LHCN-M2 (cell line): ENCODE data around the gene VSX1. TPM values are rescaled to one million over a fixed set of nuclear protein-coding genes. Genes with fewer than 3 reads are reported as not detected.

ENCODE experiments used
- DNase-seq: peaks from one replicate; pipeline ENCODE4 v3.0.0-alpha.2; 2012; ENCODE audit warnings: low read depth
- total RNA-seq: library from RNA; depleted of rRNA; stranded (reverse); fragments of >200 nt; gene quantifications from 2 replicates; pipeline ENCODE4 v1.2.3, GENCODE V29; 2014

VSX1 gene
- total RNA-seq, 1 experiment from 2014 or later, result not detected

DNA sequence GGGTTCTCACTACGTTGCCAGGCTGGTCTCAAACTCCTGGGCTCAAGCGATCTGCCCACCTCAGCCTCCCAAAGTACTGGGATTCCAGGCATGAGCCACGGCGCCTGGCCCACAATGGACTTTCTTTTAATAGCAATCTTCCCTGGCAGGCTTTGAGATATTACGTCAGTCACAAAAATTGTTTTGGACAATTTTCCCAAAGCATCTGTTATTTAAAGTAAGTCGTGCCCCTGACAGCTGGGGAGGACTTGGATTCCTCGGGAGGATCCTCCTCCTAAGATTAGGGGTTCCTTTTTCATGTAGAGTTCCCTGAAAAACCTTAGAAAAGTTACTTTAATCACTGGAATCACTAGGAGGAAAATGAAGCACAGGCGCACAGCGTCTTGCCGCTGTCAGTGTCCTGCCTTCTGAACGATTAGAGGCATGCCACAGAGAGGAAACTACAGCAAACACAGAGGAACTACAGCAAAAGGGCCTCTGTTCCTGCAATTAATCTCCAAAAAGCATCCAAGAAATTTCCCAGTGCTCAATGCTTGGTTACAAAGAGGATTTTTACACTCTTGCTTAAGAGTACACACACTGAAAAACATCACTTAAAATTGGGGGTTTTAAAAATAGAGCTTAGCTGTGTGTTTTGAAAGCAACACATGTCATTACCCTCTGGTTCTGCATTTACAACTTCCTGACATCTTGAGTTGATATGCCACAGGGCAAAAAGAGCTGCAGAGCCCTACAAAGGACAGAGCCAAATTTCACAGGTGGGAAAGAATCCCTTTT, 28.5 kb downstream of the VSX1 start:
- peak; percentile 61 for DNase-seq

DNA sequence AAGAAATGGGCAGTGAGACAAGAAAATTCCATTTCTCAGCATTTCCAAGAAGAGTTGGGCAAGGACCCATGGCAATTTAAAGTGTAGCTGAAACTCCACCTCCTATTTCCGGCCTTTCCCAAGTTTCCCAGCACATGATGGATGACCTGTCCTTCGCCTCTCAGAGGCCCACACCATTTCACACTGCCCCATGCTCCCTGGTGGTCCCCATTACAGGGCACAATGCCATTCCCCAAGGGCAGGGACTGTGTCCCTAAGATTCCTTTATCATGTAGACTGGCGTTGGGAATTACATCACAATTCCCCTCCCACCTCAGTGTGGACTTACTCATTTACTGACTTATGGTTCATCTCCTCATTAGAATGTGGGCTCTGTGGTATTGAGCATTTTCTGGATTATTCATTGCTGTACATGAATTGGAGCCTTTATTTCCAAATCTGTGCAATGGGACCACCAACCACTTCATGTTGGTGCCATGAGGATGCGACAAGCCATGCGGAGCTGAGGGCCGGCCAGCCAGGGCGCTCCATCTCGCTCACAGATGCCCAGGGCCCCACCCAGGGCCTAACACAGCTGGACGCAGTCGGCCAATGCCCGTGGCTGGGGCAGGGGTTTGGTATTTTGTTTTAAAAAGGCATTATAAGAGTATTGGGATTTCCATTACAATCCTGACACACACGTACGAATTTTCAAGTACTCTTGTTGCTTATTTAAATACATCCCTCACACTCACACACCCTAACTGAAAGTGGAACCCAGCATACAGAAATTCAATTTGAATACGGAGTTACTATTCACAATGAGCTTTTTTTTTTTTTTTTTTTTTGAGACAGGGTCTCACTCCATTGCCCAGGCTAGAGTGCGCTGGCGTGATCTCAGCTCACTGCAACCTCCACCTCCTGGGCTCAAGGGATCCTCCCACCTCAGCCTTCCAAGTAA, 29.4 kb downstream of the VSX1 start:
- no peak for DNase-seq

DNA sequence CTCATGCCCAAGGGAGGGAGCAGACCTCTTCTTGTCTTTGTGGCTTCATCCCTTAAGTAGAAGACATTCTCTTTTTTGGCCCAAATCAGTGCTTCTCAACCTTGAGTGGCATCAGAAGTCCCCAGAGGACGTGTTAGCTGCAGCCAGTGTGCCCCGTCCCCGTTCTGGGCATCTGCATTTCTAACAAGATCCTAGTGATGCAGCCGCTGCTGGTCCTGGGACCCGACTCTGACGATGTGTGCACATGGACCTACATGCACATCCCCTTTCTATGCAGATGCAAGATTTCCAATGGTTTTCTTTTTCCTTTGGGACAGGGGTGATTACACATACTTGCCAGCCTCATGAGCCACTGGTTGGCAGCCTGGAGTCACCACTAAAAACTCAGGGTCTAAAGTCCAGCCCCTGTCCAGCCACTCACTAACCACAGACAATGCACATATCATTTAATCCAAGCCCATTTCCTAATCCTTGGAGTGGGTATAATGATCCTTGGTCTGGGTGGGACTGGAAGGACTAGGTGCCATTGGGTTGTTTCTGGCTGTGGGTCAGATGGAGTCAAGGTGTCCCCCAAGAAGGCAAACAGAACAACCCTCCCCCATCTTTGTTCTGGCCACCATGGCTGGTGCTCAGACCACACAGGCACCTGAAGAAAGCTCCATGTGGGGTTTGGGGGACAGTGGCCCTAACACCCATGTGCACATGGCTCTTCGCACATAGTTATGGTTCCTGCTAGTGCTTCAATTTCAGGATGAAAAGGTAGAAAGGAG, 30.4 kb downstream of the VSX1 start:
- no peak for DNase-seq

DNA sequence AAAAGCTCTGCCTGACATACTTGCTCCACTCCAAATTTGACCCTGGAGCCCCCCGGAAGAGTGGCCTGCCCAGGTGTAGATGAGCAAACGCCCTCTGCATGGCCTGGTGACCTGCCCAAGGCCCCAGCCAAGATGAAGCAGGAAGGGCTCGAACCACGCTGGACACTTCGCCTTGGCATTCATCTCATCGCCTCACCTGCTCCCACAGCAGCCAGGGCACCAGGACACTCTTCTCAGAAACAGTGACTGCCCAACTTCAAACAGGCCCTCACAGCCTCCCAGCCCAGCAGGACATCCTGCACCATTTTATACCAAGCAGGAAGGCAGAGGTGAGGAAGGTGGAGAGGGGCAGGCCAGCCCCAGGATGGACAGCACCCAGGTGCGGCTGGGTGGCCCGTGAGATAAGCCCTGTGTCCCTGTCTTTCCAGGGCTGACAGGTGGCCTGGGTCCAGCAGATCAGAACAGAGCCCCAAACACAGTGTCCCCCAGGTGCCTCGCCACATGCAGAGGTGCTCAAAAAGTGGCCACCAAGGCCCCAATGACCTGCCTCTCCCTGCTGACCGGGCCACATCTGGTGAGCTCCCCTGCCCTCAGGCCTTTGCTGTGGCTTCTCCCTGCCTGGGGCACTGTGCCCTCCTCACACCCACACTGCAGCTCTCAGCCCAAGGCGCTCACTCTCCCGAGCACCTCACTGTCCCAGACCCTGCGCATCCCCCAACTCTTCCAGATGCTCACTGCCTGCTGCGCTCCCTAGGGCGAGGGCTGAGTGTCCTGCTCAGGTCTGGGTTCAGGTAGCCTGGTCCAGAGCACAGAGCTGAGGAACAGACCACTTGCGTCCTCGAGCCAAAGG, 31.2 kb downstream of the VSX1 start:
- no peak for DNase-seq

DNA sequence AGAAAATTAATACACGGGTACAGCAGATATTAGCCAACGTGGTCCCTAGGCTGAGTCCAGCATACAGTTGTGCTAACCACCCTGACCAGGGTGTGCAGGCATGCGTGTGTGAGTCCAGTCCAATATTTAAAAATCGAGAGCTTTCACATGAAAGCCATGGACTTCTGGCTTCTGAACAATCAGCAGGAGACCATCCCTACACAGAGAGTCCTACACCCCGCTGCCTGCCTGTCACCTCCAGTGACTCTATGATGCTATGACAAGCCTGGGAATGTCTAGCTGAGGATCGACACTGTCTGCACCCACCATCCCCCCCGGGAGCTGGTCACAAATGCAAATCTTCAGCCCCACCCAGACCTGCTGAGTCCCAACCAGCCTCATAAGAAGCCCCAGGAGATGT, 31.9 kb downstream of the VSX1 start:
- DNase-seq, result no peak

DNA sequence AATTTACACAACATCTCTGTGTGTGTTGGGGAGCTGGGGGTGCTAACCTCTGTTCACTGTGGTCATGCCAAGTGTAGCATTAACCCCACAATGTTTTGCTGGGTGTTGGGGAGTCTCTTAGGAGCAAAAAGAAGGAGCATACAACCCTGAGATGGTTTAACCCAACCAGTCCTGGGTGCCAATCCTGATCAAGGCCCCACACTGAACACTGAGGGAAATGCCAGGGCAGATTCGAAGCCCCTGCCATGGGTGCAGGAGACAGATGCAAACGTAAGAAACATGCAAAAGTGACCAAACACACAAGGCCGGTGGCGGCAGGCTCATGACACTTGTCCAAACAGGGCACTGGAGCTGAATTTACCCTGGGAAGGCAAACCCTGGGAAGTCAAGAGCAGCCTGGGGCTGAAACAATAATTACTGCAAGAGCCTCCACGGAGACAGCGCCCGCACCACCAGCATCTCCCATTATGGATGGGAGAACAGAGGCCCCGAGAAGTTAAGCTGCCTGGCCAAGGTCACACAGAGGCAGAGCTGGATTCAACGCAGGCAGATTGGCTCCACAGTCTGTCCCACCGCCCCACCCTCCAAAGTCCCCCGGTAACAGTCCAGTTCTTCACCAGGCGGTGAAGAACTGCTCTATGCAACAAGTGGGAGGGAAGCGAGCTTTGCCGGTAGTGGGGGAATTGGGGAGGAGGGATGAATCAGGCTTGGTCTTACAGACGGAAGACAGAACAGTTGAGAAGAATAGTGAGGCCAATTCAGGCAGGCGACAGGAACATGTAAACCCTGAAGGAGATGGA, 32.5 kb downstream of the VSX1 start:
- no peak for DNase-seq

DNA sequence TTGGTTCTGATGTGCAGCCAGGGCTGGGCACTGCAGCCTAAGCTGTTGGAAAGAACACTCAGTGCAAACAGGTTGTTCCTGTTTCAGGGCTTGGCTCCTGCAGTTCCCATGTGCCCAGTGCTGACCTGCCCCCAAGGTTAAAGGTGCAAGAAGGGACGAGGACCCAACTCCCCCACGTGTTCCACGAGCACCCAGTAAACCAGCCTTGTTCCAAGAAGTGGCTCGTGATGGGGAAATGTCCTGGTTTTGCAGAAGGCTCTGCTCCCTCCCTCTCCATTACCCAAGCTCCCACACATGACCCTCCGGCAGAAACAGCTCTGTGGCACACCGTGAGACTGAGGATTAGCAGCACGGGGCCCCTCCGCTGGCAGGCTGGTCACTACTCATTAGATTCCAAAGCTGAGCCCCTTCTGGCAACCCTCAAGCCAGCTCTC, 33.4 kb downstream of the VSX1 start:
- DNase-seq, result no peak

DNA sequence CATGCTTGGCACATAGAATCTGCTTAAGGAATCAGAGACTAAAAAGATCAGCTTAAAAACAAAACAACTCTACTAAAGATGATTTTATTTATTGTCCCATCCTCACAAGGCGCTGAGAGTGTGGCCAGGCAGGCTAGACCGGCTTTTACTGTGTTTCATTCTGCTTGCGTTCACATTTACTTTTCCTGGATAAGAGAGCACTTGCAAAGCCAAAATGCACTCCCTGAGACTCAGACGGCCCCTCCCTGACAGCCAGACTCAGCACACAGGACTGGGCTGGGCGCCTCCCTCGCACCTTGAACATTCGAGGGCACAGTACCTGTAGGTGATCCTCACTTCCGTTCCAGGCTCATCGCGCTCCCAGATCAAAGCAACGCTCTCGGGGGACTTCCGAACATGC, 34.2 kb downstream of the VSX1 start:
- no peak for DNase-seq

DNA sequence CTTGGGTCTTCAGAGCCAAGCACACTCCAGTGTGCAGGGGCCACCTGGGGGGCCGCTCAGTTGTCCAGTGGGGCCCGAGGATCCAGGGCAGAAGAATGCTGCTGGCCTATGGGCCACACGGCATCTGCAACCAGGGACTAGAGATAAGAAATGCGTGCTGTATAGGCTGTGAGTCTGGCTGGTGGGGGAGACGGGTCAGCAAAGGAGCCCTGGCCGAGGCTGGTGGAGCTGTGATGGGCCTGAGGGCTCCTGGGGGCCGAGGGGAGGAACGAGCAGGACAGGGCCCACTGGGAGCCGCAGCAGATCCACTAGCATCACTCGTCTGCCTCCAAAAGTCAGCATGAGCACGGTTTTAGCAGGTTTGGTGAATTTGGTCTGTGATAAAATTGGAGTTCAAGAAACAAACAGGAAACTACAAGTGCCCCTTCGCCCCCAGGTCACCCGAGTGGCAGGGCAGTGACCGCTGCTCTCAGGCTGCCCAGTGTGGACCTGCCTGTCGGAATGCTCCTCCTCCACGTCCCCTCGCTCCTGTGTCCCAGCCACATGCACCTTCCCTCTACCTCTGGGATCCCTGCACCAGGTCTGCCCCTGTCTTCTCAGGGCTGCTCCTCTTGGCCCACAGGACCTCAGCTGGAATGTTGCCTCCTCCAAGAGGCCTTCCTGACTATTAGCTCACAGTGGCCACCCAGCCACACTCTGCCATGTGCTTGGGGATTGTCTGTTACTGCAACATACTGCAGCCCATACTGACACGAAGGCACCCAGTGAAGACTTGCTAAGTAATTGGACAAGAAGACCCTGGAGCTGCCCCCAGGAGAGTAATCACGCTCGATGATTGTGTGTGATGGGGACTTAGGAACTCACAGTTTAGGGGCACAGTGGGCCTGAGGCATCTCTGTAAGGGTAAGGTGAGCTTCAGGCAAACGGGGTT, 34.9 kb downstream of the VSX1 start:
- no peak for DNase-seq

DNA sequence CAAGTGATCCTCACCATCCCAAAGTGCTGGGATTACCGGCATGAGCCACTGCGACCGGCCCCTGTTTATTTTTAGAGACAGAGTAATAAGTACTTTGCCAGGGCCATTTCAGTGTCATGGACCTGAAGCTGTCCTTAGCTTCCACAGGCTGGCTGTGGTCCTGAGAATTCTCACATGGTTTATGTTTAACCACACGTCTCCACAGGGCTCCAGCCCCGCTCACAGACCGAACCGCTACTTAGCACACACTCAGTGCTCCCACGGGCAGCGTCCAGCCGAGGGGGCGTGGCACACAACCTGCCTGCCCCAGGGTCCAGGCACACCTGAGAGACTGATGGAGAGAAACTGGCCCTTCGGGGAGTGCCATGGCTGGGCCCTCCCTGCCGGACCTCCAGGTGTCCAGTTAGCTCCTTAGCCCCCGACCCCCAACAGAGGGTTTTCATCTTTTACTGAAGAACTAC, 35.7 kb downstream of the VSX1 start:
- no peak for DNase-seq

DNA sequence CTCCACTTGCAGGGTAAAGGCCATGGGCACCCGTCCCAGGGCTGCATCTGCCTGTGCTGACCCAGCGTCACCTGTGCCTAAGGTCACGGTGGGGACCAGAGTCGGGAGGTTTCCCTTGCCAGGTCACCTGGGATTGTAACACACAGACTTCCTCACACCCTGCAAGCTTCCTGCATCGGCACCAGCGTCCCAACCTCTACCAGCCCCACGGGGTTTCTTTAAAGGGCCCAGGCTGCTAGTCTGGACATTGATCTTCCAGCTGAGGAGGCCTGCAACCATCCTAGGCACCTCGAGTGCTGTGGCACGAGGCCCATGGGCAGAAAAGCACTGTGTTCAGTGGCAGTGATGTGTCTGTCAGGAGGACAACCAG, 36.6 kb downstream of the VSX1 start:
- DNase-seq, result no peak

DNA sequence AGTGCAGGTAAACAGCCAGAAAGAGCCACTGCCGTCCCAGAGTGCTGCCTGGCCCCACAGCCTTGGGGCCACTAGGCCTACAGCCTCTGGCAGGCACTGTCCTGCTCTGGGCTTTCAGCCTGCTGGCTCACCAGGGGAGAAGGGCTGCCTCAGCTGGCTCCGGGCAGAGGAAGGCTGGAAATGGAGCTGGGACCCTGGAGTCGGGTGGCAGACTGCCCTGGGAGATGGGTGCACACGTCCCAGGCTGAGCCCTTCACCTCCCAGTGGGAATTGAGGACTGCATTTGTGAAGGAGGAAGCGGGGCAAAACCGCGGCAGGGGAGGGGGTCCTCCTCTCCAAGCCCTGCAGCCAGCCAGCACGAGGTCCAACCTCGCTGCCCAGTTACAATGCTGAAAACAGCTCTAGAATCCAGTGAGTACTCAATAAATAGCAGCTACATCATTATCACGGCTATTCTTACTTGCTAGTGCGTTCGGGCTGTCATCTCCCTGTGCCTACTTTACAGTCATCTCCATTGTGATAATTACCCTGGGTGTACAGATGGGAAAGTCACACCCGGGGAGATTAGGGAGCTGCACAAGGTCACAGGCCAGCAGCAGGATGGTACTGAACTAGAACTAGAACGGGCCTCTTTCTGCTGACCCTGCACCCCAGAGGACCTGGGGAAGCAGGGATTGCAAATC, 37.1 kb downstream of the VSX1 start:
- no peak for DNase-seq

DNA sequence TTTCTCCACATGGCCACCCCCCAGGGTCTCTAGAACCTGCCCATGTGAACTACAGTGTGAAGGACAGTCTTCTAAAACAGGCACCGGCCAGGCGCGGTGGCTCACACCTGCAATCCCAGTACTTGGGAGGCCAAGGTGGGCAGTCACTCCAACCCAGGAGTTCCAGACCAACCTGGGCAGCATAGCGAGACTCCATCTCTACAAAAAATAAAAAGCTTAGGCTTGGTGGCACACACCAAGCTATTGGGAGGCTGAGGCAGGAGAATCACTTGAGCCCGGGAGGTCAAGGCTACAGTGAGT, 37.7 kb downstream of the VSX1 start:
- no peak for DNase-seq

DNA sequence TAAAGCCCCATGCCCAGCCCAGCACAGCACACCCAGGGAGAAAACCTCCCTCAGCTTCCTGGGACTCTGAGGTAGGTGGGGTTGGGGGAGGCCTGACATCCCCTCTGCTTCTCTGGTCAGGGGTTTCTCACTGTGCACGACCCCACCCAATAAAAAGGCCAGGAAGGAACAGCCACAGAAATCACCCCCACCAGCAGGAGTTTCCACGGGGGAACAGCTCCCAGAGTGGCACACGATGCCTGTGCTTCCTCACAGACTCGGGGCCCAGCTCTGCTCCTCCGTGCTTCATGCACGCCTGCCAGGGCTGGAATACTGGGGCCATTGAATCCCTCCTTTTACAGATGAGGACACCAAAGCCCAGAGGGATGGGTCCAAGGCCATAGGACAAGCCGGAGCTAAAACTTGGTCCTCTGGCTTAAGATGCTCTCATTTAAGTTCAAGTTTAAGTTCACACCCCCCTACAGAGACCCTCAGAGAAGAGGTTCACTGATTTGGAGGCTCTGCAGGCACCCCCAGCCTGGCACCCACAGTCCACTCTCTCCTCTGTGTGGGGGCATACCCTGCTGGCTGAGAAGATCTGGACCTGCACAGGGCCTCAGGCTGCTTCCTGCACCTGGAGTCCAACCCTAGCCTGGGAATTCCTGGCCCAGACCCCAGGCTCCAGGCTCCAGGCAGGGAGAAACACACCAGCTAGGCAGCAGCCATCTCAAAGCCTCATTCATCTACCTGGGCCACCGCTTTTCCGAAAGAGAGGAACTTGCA, 38.3 kb downstream of the VSX1 start:
- DNase-seq, result no peak

DNA sequence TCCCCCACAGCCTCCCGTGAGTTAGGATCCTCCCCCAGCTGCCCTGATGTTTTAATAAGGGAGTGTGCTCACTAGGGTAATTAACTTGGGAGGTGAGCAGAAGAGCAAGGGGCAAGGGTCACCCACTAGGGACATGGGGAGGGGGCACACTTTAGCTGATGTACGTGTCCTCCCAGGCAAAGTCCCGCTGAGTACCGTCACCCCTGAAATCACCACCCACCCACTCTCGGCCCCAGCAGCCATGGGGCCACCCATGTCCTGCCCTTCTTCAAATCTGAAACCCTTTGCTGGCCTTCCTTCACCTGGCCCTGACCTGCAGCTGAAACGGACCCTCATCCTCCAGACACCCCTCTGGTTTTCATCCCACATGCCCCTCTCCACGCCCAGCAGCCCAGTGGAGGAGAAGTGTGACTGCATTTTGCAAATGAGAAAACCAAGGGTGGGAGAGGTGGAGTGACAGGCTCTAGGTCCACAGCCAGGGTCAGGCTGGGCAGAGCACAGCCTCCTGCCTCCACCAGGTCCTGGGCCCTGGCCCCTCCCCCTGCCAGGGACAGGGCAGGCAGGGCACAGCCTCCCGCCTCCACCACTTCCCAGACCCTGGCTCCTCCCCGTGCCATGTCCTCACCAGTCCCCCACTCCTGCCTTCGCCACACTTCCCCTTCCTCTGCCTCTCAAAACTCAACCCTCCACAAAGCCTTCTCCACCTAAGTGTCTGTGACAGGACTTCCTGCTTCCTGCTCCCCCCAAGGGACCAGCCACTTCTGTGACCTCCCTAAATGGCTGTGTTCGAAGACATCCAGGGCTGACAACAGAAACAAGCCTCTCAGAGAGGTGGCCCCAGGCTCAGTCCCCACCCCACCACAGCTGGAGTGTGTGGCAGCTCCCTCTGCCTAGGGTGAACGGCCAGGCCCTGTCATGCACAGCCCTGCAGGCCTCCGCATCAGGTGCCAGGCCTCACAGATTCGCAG, 39.1 kb downstream of the VSX1 start:
- DNase-seq, result no peak

DNA sequence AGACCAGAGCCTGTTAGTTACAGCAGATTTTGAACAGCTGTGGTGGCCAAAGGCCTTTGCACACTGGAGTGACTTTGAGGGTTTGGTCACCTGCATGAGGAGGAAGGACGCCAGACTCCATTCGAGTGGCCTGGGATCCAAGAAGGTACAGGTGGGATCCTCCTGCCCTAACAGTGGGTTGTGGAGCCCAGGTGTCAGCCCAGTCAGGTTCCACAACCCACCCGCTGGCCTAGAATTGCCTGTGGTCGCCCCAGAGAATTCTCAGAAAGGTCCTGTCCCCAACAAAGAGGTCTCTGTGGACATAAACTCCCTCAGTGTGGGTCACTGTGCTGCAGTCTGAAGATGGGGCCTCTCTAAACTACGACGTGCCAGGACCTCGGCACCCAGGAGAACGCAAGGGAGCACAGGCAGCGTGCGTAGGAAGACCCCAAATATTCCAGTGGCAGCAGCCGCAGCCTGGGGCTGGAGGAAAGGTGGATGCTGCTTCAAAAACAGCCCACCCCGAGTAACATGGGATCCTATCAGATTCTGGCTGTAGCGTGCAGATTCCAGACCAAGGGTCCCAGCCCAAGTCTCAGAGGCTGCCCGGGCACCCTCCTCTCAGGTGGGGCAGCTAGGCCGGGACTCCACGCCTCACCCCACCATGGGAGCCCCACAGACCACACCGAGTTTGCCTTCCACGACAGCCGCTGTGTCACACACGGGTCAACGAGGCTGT, 40.0 kb downstream of the VSX1 start:
- DNase-seq, result no peak
